ENCODE data around the gene REEP2. TPM values are rescaled to one million over a fixed set of nuclear protein-coding genes. Genes with fewer than 3 reads are reported as not detected.
A peak's percentile ranks its signal among the peaks of the same experiment; 100 is the strongest.

Gene REEP2
- total and polyA plus RNA-seq, 4 donors: 0.29 to 1.1 (median 0.91) TPM

DNA sequence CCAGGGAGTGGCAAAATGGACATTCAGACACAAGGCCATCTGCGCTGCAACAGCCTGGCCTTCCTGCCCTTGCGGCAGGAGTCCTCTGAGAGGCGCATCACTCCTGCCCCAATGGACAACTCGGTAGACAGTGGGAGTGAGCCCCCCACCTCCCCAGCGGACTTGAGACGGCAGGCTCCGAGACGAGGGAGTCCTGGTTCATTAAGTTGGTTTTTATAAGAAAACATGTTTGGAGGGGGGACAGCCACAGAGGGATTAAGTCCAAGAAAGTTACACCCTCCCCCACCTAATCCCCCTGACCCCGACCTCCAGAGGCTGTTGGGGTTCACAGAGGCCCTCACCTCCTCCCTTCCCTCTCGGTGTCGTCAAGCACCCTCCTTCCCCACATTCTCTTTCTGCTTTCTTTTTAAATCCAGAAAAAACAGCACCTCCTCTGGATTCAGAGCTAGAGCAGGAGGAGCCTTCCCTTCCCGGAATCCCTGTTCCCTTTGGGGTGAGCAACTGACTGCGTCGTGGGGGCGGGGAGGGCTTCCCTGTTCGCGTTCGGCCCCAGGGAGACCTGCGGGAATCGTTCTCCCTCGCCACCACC lies 24.7 kb downstream of the REEP2 start:
- 16 to 27% methylated on average over 21 of the region's 21 CpGs for WGBS, 2 donors
- Histone ChIP-seq H3K27me3 (ENCODE audit: control insufficient read depth in 3 of 3, insufficient read depth in 3 of 3, low read length in 2 of 3) (peaks cover 0 to 6% (median 0%) of the 10 kb centered on the region in 3 donors), H3K9me3 (ENCODE audit: control insufficient read depth in 4 of 4, insufficient read depth in 3 of 4, low read length in 3 of 4) (no peaks in the 10 kb centered on the region), H3K36me3 (ENCODE audit: control insufficient read depth in 4 of 4, insufficient read depth in 4 of 4, low read length in 4 of 4) (peaks cover 0 to 9% (median 3%) of the 10 kb centered on the region in 4 donors), H3K27ac (ENCODE audit: low read depth in 1 of 2, low read length in 1 of 2) (peak overlapping the region; percentile 81 to 98), H3K4me3 (peak overlapping the region; percentile 39), H3K9ac (ENCODE audit: insufficient read depth in 1 of 2, low read length in 2 of 2) (peak overlapping the region; percentile 57 to 89), H3K4me1 (ENCODE audit: control insufficient read depth in 5 of 5, insufficient read depth in 5 of 5, low read length in 5 of 5) (peaks cover 3 to 28% (median 13%) of the 10 kb centered on the region in 5 donors)
- TF ChIP-seq, protein P1, sequence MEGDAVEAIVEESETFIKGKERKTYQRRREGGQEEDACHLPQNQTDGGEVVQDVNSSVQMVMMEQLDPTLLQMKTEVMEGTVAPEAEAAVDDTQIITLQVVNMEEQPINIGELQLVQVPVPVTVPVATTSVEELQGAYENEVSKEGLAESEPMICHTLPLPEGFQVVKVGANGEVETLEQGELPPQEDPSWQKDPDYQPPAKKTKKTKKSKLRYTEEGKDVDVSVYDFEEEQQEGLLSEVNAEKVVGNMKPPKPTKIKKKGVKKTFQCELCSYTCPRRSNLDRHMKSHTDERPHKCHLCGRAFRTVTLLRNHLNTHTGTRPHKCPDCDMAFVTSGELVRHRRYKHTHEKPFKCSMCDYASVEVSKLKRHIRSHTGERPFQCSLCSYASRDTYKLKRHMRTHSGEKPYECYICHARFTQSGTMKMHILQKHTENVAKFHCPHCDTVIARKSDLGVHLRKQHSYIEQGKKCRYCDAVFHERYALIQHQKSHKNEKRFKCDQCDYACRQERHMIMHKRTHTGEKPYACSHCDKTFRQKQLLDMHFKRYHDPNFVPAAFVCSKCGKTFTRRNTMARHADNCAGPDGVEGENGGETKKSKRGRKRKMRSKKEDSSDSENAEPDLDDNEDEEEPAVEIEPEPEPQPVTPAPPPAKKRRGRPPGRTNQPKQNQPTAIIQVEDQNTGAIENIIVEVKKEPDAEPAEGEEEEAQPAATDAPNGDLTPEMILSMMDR (IDR thresholded peaks at IDR 0.05; ENCODE audit: control extremely low read depth, extremely low read depth): no peak
- no peak for ATAC-seq (ENCODE audit: insufficient read depth, low FRiP score)
- DNase-seq: no peak

DNA sequence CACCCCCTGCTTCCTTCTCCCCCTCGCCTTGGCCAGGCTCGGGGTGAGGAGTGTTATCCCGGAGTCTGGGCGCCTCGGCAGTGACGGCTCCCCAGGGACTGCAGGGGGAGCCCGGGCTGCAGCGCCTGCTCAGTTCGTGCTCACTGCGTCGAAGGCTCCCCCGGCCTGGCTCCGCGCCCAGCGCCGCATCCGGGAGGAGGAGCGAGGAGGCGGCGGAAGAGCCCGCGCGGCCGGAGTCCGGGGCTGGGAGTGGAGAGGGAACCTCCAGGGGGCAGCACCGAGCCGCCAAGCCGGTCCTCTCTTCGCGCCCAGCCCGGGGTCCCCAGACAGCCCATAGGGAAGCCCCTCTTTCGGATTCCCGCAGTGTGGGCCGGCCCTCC lies 25.1 kb downstream of the REEP2 start:
- Histone ChIP-seq H3K4me1 (ENCODE audit: control insufficient read depth in 5 of 5, insufficient read depth in 5 of 5, low read length in 5 of 5) (peaks cover 0 to 23% (median 9%) of the 10 kb centered on the region in 5 donors), H3K9me3 (ENCODE audit: control insufficient read depth in 4 of 4, insufficient read depth in 3 of 4, low read length in 3 of 4) (no peaks in the 10 kb centered on the region), H3K9ac (ENCODE audit: insufficient read depth in 1 of 2, low read length in 2 of 2) (peak overlapping the region; percentile 57 to 89), H3K27ac (ENCODE audit: low read depth in 1 of 2, low read length in 1 of 2) (peak overlapping the region; percentile 96 to 98), H3K36me3 (ENCODE audit: control insufficient read depth in 4 of 4, insufficient read depth in 4 of 4, low read length in 4 of 4) (peaks cover 0 to 9% (median 3%) of the 10 kb centered on the region in 4 donors), H3K4me3 (peak overlapping the region; percentile 57), H3K27me3 (ENCODE audit: control insufficient read depth in 3 of 3, insufficient read depth in 3 of 3, low read length in 2 of 3) (peaks cover 0 to 6% (median 0%) of the 10 kb centered on the region in 3 donors)
- TF ChIP-seq, protein P1 (IDR thresholded peaks at IDR 0.05; ENCODE audit: control extremely low read depth, extremely low read depth): peak; percentile 51
- DNase-seq (peak; percentile 99), ATAC-seq (ENCODE audit: insufficient read depth, low FRiP score) (peak; percentile 75)
- 0% methylated on average over 17 to 34 of the region's 34 CpGs for WGBS, 2 donors

DNA sequence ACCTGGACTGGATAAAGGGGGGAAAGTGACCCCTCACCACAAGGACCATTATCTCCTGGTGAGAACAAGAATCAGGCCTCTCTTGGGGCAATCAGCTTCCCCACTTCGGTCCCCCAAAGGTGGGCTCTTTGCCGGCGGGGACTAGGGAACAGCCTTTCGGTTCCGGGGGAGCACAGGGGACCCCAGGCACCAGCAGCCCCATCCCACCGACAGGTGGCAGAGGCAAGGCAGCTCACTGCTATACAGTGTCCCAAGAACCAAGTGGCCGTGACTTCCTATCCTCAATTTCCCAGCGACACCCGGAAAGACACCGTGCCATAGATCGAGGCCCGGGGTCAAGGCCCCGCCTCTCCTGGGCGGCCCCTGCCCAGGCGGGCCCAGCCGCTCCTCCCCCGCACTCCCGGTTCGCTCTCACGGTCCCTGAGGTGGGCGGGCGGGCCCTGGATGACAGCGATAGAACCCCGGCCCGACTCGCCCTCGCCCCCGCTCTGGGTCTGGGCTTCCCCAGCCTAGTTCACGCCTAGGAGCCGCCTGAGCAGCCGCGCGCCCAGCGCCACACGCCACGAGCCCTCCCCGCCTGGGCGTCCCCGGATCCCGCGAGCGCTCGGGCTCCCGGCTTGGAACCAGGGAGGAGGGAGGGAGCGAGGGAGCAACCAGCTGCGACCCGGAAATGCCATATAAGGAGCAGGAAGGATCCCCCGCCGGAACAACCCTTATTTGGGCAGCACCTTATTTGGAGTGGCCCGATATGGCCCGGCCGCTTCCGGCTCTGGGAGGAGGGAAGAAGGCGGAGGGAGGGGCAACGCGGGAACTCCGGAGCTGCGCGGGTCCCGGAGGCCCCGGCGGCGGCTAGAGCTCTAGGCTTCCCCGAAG lies 25.8 kb downstream of the REEP2 start:
- H3K4me3 ChIP-seq: peak overlapping the region; percentile 66
- peak; percentile 99 to 100 (median 100) for DNase-seq
- H3K27ac ChIP-seq (ENCODE audit: low read depth in 1 of 2, low read length in 1 of 2): peak overlapping the region; percentile 96 to 98
- 0% methylated on average over 53 to 64 of the region's 64 CpGs for WGBS, 2 donors
- peaks cover 0 to 6% (median 0%) of the 10 kb centered on the region in 3 donors for H3K27me3 ChIP-seq (ENCODE audit: control insufficient read depth in 3 of 3, insufficient read depth in 3 of 3, low read length in 2 of 3)
- peaks cover 0 to 23% (median 3%) of the 10 kb centered on the region in 5 donors for H3K4me1 ChIP-seq (ENCODE audit: control insufficient read depth in 5 of 5, insufficient read depth in 5 of 5, low read length in 5 of 5)
- ATAC-seq (ENCODE audit: insufficient read depth, low FRiP score): peak; percentile 83
- no peaks in the 10 kb centered on the region for H3K9me3 ChIP-seq (ENCODE audit: control insufficient read depth in 4 of 4, insufficient read depth in 3 of 4, low read length in 3 of 4)
- peaks cover 0 to 9% (median 3%) of the 10 kb centered on the region in 4 donors for H3K36me3 ChIP-seq (ENCODE audit: control insufficient read depth in 4 of 4, insufficient read depth in 4 of 4, low read length in 4 of 4)
- peak overlapping the region; percentile 48 to 64 for H3K9ac ChIP-seq (ENCODE audit: insufficient read depth in 1 of 2, low read length in 2 of 2)
- TF ChIP-seq, protein P1 (IDR thresholded peaks at IDR 0.05; ENCODE audit: control extremely low read depth, extremely low read depth): no peak

All from lung (tissue), 12 donors.